Hepatocyte (in vitro differentiated cells): ENCODE results near the gene PNCK.

Source experiments
- CTCF ChIP-seq: fragments of 200-600 bp; sonication (generic); IDR thresholded peaks from 2 replicates; pipeline ENCODE4 v1.5.1; 2016; ENCODE audit warnings: antibody characterized with exemption, mild to moderate bottlenecking; ENCODE audit not compliant: poor library complexity
- EZH2 ChIP-seq: fragments of 200-600 bp; sonication (generic); IDR thresholded peaks from 2 replicates; pipeline ENCODE4 v1.6.1; 2016; ENCODE audit warnings: antibody characterized with exemption, mild to moderate bottlenecking, borderline replicate concordance
- EZH2phosphoT487 ChIP-seq: fragments of 200-600 bp; sonication (generic); IDR thresholded peaks from one replicate; pipeline ENCODE4 v1.6.1; 2018; ENCODE audit warnings: antibody characterized with exemption, mild to moderate bottlenecking, low read depth, moderate library complexity; ENCODE audit not compliant: unreplicated experiment, severe bottlenecking

DNA sequence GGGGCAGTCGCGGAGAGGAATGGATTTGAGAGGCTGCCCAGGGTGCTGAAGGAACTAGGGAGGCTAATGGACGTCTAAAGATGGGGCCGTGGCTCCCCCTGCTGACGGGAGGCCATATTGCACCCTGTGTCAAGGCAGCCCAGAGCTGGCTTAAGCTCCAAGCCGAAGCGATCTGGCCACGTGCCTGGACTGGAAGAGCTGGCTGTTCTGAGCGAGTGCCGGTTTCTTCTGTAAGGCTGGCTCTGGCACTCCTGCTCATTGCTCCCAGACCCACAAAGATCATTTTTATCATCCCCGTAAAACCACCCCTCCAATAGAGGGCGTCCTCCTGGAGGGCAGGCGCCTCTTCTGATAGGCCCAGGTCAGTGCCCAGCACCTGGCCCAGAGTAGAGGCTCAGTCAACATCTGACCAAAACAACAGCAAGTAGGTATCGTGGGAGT lies 5.6 kb downstream of the PNCK start:
- TF ChIP-seq CTCF, result peak; percentile 66
- no peak for TF ChIP-seq EZH2
- no peak for TF ChIP-seq EZH2phosphoT487
